ENCODE data around the gene RNPEPL1.

RNPEPL1 gene

DNA sequence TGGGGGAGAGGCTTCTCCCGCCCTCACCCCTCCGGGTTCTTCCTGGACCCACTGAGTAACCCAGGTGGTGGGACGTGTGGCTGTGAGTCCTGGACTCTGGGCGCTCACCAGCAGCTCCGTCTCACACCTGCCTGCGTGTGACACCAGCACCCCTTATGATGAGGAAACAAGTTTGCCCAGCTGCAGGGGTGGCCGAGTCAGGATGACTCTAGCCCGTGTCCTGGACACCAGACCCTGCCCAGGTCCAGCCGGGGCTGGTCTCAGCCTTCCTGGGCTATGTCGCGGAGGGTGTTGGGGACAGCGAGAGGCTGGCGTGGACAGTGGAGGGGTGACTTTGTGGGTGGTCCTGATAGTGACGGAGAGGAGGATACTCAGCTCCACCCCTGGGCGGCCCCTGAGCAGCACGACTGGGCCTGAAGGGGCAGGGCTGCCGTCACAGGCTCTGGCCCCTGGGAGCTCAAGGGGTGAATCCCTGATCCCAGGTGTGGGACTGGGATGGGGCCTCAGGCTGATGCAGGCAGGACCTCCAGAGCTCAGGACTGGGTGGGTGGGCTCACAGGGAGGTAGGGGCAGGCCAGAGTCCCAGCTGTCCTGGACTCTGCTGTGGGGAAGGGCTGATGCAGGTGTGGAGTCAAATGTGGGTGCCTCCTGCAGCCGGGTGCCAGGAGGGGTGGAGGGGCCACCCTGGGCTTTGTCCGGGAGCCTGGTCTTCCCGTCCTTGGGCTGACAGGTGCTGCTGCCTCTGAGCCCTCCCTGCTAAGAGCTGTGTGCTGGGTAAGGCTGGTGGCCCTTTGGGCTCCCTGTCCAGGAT lies 60.7 kb downstream of the RNPEPL1 start:
- no peak for DNase-seq

DNA sequence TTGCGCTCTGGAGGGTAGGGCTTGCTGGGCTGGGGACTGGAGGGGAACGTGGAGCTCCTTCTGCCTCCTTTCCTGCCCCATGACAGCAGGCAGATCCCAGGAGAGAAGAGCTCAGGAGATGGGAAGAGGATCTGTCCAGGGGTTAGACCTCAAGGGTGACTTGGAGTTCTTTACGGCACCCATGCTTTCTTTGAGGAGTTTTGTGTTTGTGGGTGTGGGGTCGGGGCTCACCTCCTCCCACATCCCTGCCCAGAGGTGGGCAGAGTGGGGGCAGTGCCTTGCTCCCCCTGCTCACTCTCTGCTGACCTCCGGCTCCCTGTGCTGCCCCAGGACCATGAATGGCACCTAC lies 61.3 kb downstream of the RNPEPL1 start:
- DNase-seq = no peak

DNA sequence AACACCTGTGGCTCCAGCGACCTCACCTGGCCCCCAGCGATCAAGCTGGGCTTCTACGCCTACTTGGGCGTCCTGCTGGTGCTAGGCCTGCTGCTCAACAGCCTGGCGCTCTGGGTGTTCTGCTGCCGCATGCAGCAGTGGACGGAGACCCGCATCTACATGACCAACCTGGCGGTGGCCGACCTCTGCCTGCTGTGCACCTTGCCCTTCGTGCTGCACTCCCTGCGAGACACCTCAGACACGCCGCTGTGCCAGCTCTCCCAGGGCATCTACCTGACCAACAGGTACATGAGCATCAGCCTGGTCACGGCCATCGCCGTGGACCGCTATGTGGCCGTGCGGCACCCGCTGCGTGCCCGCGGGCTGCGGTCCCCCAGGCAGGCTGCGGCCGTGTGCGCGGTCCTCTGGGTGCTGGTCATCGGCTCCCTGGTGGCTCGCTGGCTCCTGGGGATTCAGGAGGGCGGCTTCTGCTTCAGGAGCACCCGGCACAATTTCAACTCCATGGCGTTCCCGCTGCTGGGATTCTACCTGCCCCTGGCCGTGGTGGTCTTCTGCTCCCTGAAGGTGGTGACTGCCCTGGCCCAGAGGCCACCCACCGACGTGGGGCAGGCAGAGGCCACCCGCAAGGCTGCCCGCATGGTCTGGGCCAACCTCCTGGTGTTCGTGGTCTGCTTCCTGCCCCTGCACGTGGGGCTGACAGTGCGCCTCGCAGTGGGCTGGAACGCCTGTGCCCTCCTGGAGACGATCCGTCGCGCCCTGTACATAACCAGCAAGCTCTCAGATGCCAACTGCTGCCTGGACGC lies 61.9 kb downstream of the RNPEPL1 start:
- DNase-seq = no peak
